GM19328 (cell line): ENCODE data around the gene MSANTD1.

ENCODE experiments used
- ATAC-seq: cut with Tn5 transposase; IDR thresholded peaks from one replicate; pipeline ENCODE4 v1.9.1; 2021; ENCODE audit warnings: mild to moderate bottlenecking, moderate library complexity; ENCODE audit not compliant: unreplicated experiment

Gene MSANTD1

DNA sequence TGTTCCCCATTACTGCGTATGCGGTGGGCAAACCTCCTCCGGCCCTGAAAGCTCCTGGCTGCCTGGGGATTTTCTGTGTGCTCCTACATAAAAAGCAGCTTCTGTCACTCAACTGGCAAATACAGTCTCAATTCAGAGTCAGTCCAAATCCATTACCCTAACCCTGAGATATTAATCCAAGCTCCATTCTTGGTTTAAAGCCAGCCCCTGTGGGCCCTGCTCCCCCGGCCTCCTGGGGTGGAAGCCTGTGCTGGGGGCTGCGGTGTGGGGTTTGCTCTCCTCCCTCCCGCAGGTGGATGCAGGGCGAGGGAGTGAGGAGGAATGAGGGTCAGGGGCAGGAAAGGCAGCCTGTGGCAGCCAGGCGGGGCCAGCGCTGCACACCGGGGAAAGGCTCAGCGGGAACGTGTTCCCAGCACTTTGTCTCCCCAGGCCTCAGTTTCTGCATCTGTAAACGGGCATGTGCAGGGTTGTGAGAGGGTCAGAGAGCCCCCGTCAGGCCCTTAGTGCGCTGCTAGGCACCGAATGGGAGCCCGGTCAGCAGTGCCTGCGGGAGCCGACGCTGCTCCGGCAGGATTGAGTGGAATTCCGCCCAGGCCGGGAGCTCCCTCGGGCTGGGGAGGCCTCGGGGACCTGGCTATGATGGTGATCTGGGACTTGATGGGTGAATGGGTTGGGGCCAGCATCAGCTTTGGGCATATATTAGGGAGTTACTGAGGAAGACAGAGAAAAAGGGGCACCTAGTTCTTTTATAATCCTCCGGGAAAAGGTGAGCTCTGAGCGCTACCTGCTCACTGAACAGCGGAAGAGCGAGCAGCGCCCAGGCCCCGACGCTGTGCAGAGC is 37.6 kb downstream of the MSANTD1 start:
- ATAC-seq = no peak

DNA sequence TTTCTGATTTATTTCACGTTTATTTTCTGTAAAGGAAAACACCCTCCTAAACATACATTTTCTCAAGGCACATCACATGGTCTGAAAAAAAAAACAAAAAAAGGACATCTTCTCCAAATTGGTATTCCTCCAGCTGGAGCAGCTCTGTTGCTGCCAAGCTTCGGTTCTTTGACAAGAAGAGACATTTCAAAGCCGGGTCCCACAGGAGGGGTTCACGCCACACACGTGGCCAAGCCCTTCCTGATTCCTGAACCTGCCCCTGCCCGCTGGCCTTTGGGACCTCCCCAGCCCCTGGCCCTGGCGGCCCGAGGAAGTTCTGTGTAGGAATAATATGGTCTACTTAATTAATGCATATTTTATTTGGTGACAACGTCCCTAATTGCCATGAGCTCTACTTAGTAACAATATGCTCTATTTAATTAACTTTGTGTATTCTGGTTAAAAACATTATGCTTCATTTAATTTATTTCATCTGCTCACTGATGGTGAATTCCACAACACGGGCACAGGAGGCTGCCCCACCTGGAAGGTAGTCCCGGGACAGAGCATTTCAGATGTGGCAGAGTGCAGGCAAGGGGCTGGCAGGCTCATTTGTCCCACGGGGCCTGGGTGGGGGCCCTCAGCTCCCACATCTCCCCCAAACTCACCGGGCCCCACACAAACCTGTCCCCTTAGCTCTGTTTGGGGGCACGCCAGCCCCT is 38.5 kb downstream of the MSANTD1 start:
- ATAC-seq = no peak

DNA sequence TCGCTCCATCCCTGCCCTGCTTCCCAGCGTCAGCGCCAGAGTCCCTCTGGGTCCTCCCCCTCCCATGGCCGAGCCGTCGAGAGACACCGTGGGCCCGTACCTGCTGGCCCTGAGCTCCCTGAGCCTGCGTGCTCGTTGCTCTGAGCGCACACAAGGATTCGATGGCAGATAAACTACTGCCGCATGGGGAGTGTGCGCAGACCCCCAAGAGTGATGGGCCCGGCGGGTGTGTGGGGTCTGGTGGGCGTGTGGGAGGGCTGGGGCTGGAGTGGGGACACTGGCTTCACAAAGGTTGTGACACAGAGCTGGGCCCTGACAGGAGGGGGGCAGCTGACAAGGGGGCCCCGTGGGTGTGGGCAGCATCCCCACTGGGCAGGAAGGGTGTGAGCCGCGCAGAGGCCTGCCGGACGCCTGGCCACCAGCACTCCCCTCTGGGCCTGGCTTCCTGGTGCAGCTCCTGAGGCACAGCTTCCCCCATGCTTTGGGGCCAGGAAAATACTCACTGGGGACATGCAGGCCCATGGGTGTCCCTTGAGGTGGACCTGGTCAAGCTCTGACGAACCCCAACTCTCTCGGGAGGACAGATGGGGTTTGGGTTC is 39.1 kb downstream of the MSANTD1 start:
- ATAC-seq = no peak

DNA sequence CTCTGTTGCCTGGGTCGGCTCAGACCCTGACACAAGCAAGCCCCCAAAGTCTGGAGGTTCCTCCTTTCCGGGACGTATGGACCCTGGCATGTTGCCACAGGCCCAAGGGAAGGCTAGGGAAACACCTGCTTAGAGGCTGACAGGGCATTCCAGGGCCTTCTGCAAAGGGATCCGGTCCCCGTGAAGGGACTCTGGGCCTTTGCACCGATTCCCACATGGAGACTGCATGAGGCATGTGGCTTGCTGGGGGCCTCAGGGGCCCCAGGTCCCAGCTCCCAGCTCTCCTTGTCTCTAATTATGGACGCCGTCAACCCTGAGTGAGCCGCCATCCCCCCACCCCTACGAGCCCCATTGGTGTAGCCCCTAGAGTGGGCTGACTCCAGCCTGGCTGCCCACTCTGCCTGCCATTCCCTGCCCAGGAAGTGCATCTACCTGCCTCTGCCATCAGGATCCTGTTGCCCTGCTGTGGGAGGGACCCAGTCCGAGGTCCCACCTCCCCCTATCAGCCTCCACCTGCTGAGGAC is 39.7 kb downstream of the MSANTD1 start:
- ATAC-seq = no peak

DNA sequence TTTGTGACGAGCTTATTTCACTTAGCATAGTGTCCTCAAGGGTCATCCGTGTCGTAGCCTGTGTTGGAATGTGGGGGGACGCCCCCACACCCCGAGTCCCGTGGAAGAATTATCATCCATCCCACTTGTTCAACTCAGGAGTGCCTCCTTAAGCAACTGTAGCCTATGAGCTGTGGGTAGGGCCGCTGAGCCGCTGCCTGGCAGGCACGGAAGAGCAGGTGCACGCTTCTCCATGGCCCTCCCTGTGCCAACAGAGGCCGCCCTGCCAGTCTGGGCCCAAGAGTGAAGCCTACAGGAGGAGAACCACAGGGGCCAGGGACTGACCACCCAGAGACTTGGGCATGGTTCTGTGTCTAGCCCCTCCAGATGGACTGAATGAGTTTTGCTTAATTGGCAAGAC is 41.5 kb downstream of the MSANTD1 start:
- ATAC-seq = no peak

DNA sequence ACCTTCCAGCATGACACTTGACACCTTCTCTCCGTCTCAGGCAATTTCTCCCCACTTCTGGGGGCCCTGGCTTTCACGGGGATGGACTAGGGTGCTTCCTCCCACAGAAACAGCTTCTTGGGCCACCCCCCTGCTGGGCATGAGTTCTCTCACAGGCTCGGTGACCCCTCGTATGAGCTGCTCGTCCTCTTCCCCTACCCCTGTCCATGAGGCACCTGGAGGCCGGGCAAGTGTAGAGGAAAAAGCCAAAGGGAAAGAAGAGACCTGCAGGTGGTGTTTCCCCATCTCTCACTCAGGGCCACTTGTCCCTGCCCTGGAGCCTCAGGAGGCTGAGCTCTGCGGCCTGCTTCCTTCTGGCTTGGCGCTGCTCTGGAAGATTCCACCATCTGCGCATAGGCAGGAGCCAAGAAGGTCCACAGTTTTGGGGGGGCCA is 41.9 kb downstream of the MSANTD1 start:
- no peak for ATAC-seq

DNA sequence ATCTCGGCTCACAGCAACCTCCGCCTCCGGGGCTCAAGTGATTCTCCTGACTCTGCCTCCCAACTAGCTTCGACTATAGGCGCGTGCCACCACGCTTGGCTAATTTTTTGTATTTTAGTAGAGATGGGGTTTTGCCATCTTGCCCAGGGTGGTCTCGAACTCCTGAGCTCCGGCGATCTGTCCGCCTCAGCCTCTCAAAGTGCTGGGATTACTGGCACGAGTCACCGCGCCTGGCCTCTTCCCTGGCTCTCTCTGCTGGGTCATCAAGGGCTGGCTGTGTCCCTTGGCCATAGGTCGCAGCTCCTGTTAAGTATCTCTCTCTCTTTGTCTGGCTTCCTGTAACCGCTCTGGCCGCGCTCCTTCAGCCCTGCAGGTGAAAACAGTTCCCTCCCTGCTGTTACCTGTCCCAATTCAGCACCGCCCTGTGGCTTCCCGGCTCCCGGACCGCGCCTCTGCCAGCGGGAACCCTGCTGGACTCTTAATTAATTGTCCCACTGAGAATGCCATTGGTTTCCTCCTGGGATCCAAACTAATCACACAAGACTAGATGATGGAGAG is 42.5 kb downstream of the MSANTD1 start:
- ATAC-seq = no peak

DNA sequence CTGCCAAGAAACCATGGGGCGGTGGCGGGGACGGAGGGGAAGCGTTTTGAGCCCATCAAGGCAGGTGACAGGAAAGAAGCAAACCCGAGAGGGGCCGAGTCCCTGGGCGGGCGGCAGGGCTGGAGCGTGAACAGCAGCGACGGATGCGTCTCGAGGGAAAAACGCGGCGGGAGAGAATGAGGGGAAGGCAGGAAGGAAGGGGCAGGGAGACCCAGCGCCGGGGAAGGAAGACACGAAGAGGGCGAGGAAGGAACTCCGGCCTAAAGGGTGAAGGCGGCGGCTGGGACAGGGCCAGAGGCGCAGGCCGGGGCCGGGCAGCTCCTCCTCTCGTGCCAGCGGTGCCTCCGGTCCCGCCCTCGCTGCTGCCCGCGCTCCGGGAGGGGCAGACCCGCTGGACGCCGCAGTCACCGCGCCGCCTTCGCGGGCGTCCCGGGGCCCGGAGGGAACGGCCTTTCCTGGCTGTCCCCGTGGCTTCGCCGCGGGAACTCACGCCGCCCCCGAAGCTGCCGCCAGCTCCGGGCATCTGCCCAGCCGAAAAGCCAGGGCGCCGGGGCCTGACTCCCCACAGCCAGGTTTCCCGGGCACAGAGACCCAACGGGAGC is 43.1 kb downstream of the MSANTD1 start:
- ATAC-seq = peak; percentile 4

DNA sequence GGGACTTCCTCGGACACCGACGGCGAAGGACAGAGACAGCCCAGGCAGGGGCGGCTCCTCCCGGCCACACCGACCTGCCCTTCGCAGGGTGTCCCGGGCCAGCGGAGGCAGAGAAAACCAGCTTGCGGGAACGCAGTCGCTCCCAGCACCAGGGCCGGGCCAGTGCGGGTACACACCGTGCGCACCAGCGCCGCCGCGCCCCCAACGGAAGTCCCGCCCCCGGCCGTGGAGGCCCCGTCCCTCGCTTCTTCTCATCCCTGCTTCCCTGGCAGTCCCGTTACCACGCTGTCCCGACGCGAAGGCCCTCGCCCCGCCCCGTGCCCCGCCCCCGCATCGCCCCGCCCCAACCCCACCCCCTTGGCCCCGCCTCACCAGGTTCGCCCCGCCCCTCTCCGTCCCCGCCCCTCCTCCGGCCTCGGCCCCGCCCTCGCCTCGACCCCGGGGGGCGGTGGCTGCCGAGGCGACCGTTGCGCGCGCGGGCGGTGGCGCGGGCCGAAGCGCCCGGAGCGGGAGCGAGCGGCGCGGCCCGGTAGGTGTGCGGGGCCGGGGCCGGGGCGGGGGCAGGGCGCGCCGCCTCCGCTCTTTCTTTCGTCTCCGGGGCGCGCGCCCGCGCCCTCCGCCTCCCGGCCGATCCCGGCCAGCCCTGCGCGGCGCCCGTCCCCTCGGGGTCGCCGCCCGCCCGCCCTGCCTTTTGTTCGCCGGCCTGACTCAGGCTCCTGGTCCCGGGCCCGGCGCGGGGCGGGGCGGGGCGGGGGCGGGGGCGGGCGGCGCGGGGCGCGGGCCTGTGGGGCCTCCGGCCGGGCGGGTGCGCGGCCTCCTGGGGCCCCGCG is 43.8 kb downstream of the MSANTD1 start, which contains the start of gene RGS12:
Gene RGS12, plus strand, starts transcription at position 451 of the 830 bp plus-strand sequence. CDS start 23,150 bp downstream, outside the sequence.
- peak; percentile 73 for ATAC-seq

DNA sequence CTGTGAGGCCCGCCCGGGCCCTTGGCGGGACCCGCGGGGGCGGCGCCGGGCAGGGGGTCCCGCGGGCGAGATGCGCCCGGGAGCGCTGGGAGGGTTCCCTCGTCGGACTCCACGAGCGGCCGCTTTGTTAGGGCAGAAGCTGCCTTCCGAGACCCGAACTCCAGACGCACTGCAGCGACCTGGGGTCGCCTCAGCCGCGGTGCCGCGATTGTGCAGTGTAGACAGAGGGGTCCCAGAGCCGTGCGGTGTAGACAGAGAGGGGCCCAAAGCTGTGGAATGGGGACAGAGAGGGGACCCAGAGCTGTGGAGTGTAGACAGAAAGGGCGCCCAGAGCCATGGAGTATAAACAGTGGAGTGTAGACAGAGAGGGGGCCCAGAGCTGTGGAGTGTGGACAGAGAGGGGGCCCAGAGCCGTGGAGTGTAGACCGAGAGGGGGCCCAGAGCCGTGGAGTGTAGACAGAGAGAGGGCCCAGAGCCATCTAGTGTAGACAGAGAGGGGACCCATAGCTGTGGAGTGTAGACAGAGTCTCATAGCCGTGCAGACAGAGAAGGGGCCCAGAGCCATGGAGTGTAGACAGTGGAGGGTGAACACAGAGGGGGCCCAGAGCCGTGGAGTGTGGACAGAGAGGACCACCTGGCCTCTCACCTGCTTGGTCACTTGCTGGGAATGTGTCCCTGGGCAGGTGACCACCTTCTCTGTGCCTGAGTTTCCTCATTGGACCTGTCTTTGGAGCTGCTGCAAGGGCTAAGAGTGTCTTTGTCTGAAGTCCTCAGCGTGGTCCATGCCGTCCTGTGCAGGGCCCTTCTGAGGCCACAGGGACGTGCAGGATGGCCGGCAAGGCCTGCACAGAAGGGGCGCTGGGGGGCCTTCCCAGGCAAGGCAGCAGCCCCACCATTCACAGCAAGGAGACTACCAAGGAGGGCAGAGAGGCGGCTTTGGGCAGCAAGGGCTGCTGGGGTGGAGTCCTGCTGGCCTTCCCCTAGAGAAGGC is 44.7 kb downstream of the MSANTD1 start:
- no peak for ATAC-seq

DNA sequence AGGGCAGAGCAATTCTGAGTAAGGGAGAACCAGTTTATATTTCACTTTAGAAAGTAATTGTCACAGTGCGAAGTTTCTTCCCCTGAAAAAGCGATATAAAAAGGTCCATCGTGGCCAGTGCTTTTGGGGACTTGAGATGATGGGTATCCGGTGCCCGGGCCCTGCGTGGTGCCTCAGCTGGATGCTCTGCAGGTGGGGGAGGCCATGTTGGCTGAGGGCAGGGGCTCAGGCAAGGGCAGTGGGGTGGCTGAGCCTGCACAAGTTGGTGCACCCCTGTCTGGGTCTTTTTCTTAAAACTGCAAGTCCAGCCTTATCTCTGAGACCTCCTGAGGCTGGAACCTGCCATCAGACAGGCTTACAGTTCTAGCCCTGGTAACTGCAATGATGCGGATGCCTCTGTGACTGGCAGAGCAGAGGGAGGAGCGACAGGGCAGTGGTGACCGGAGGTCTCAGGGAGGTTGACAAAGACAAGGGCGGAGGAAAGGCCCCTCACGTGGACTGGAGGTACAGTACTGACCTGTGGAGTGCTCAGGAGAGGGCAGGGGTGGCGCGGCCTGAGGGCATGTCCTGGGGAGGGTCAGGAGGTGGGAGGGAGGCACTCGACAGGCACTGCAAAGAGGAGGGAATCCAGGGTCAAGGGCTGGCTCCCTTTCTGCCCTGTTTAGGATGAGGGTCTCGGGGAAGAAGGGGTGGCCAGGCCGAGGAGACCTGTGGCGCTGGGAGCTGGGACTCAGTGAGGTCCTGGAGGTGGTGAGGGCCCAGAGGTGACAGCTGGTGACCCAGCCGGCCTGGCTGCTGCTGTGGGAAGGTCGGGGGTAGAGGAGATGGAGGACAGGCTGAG is 45.7 kb downstream of the MSANTD1 start:
- ATAC-seq = no peak

DNA sequence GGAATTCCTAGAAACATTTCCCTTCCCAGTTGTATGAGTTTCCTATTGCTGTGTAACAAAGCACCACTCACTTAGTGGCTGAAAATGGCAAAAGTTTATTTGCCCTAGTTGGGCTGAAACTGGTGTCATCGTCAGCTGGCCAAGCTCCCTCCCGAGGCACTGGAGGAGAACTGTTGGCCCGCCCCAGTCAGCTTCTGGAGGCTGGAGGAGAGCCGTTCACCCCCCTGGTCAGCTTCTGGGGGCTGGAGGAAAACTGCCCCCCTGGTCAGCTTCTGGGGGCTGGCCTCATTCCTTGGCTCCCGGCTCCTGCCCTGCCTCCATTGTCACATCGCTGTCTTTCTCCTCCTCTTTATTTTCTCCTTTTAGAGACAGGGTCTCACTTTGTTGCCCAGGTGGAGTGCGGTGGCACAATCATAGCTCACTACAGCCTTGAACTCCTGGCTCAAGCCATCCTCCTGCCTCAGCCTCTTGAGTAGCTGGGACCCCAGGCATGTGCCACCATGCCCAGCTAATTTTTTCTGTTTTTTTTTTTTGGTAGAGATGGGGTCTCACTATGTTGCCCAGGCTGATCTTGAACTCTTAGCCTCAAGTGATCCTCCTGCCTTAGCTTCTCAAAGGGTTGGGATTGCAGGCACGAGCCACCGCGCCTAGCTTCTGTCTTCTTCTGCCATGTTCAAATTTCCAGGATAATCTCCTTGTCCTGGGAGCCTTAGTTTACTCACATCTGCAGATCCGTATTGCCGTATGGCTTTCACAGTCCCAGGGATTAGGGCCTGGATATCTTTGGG is 47.1 kb downstream of the MSANTD1 start:
- ATAC-seq = no peak

DNA sequence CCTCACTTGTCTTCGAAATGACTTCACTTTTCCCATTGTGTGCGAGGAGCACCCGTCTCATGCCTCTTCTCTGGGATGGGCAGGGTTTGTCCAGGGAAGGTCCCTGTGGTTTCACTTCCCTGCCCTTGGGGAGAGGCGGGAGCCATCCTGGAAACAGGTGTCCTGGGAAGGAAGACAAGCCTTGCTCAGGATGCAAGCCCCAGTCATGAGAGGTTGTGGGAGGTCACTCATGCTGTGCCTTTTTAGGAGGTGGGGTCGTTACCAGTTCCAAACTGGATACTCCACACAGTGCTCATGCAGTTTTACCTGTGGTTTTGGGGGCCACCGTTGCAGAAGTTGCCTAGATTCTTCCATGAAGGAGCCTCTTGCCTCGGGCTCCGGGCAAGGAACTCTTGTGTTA is 47.7 kb downstream of the MSANTD1 start:
- ATAC-seq = no peak

DNA sequence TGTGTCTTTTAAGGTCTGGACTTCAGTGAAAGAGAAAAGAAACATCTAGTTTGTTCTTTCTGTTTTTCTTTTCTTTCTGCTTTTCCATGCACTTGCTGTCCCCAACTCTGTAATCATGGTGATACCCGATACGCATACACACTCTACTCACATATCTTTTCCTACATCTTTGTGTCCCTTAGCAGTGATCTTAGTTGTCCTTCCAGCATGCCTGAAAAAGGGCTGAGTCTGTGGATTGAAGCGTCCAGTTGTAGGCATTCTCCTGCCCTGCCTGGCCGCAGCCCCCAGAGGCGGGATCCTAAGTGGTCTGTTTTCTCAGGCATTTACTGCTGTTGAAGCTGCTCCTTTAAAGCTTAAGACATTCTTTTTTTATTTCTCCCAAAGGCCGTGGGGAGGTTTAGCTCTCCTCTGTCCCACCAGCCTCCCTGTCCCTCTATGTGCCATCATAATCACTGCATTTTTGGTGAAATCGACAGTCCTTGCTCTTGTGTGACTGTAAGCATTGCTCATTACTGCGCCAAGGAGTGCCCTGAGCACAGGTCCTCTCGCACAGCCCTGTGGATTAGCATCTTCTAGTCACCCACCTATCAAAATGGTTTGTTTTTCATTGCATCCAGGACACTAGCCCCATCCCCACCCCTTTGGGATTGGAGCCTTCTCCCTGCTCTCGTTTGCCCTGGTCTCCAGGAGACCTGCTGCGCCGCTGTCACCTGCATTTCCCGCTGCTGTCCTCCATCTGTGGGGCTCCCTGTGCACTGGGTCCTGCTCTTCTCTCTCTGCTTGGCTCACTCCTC is 48.3 kb downstream of the MSANTD1 start:
- ATAC-seq = no peak

DNA sequence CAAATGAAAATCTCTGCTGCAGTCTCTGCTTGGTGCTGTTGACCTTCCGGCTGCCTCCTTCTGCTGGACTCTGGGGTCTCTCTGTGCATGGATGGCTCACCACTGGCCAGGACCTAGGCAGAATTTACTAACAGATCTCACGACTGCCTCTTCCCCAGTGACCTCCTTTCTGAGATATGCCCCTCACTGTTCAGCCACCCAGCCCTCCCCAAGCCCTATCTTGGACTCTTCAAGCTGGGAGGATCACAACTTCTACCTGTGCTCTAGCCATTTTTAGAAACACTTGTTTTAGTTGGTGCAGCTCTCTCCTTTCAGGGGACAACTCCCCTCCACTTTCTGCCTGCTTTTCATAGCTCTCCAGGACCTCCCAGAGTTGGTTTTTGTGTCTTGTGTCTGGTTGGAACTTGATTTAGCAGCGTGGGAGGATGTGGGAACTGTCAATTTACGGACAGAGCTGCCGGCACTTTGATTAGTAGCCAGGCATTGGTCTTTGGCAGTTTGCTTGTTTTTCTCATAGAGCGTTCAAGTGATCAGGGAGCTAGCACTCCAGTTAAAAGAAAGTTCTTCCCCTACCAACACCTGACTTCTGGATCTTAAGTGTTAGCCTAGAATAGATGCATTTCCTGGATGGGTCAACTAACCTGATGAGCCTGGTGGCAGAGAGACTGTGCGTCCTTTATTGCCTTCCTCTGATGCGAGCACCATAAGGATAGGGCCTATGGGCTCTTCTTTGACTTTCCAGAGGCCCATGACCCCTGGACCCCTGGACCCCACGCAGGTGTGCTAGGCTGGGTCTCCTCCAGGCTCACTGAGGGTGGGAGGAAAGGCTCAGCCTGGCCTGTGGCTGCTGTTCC is 50.4 kb downstream of the MSANTD1 start:
- ATAC-seq = no peak
